KMS-11 (cell line): ENCODE results near the gene PKIG.

Source experiments
- H2AFZ ChIP-seq: fragments of 200-600 bp; sonication (generic); 2 replicates; pipeline ENCODE4 v1.6.1; 2016; ENCODE audit warnings: antibody characterized with exemption, mixed run types, low read depth
- H3K27ac ChIP-seq: fragments of 200-600 bp; sonication (generic); 2 replicates; pipeline ENCODE4 v1.6.1; 2016; ENCODE audit warnings: mild to moderate bottlenecking, mixed run types
- H3K27me3 ChIP-seq: fragments of 200-600 bp; sonication (generic); 2 replicates; pipeline ENCODE4 v1.6.1; 2017; ENCODE audit warnings: mild to moderate bottlenecking, low read depth, mixed run types, moderate library complexity; ENCODE audit not compliant: insufficient read depth
- H3K36me3 ChIP-seq: fragments of 200-600 bp; sonication (generic); 2 replicates; pipeline ENCODE4 v1.6.1; 2017; ENCODE audit warnings: mild to moderate bottlenecking, mixed run types; ENCODE audit not compliant: insufficient read depth
- H3K4me1 ChIP-seq: fragments of 200-600 bp; sonication (generic); 2 replicates; pipeline ENCODE4 v1.6.1; 2016; ENCODE audit warnings: mild to moderate bottlenecking, low read depth, mixed run types; ENCODE audit not compliant: poor library complexity, severe bottlenecking
- H3K4me2 ChIP-seq: fragments of 200-600 bp; sonication (generic); 2 replicates; pipeline ENCODE4 v1.7.0; 2016; ENCODE audit warnings: mild to moderate bottlenecking, mixed run types
- H3K4me3 ChIP-seq: fragments of 200-600 bp; sonication (generic); IDR thresholded peaks from 2 replicates; pipeline ENCODE4 v1.6.1; 2017; ENCODE audit warnings: low read depth, low read length, mixed read lengths; ENCODE audit not compliant: insufficient read depth
- H3K79me2 ChIP-seq: fragments of 200-600 bp; sonication (generic); 2 replicates; pipeline ENCODE4 v1.6.1; 2016; ENCODE audit warnings: low read depth, mixed run types; ENCODE audit not compliant: insufficient read depth
- H3K9ac ChIP-seq: fragments of 200-600 bp; sonication (generic); 2 replicates; pipeline ENCODE4 v1.6.1; 2016; ENCODE audit warnings: mild to moderate bottlenecking, mixed run types
- H4K20me1 ChIP-seq: fragments of 200-600 bp; sonication (generic); 2 replicates; pipeline ENCODE4 v1.6.1; 2016; ENCODE audit warnings: mild to moderate bottlenecking, mixed run types; ENCODE audit not compliant: insufficient read depth
- CTCF ChIP-seq: fragments of 200-600 bp; sonication (generic); conservative IDR thresholded peaks from 2 replicates; pipeline ENCODE4 v1.6.1; 2017; ENCODE audit warnings: low read depth, mild to moderate bottlenecking, antibody characterized with exemption, low read length, moderate library complexity, mixed read lengths

The PKIG gene

GRCh38 chr20:44582311-44583025 is at the start of gene PKIG:
Gene PKIG, plus strand, starts transcription at chr20:44582579. Its CDS starts 31,978 bp downstream, at chr20:44614557.
- H3K27ac ChIP-seq: no peak within 1 kb of the TSS
- no peaks in the 10 kb centered on the region for H3K79me2 ChIP-seq
- H3K27me3 ChIP-seq: no peaks in the 10 kb centered on the region
- H3K4me1 ChIP-seq: peaks cover 5% of the 10 kb centered on the region
- H3K4me3 ChIP-seq: no peak within 1 kb of the TSS
- no peak within 1 kb of the TSS for H3K4me2 ChIP-seq
- H3K9ac ChIP-seq: no peak within 1 kb of the TSS
- no peak within 1 kb of the TSS for H2AFZ ChIP-seq
- H3K36me3 ChIP-seq: no peaks in the 10 kb centered on the region
- TF ChIP-seq CTCF: no peak
- H4K20me1 ChIP-seq: no peaks in the 10 kb centered on the region

DNA sequence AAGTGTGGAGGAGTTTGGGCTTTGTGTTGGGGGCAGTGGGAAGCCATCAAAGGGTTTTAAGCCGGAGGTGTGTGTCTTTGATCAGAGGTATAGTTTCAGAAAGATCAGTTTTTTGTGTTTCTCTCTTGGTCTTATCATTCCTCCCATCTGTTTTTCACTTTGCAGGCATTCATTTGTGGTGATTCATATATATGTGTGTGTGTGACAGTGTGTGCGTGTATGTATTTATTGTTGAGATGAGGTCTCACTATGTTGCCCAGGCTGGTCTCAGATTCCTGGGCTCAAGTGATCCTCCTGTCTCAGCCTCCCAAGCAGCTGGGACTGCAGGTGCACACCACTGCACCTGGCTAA is 49.4 kb upstream of the PKIG start:
- no peak overlapping the region for H3K9ac ChIP-seq

GRCh38 chr20:44533928-44534327 is 48.5 kb upstream of the PKIG start:
- no peak overlapping the region for H2AFZ ChIP-seq
- peaks cover 16% of the 10 kb centered on the region for H3K4me1 ChIP-seq
- no peak overlapping the region for H3K9ac ChIP-seq
- no peak for TF ChIP-seq CTCF
- H3K27ac ChIP-seq: no peak overlapping the region
- no peaks in the 10 kb centered on the region for H4K20me1 ChIP-seq
- H3K27me3 ChIP-seq: no peaks in the 10 kb centered on the region
- H3K36me3 ChIP-seq: no peaks in the 10 kb centered on the region
- no peak overlapping the region for H3K4me3 ChIP-seq
- H3K4me2 ChIP-seq: no peak overlapping the region
- no peaks in the 10 kb centered on the region for H3K79me2 ChIP-seq

More for the DNA sequence above, 49.4 kb upstream of the PKIG start:
- no peak overlapping the region for H3K27ac ChIP-seq
- no peak for TF ChIP-seq CTCF
- H3K27me3 ChIP-seq: no peaks in the 10 kb centered on the region
- H2AFZ ChIP-seq: no peak overlapping the region
- H3K4me2 ChIP-seq: no peak overlapping the region
- H3K79me2 ChIP-seq: no peaks in the 10 kb centered on the region
- H4K20me1 ChIP-seq: no peaks in the 10 kb centered on the region
- no peaks in the 10 kb centered on the region for H3K36me3 ChIP-seq
- no peak overlapping the region for H3K4me3 ChIP-seq
- peaks cover 16% of the 10 kb centered on the region for H3K4me1 ChIP-seq

DNA sequence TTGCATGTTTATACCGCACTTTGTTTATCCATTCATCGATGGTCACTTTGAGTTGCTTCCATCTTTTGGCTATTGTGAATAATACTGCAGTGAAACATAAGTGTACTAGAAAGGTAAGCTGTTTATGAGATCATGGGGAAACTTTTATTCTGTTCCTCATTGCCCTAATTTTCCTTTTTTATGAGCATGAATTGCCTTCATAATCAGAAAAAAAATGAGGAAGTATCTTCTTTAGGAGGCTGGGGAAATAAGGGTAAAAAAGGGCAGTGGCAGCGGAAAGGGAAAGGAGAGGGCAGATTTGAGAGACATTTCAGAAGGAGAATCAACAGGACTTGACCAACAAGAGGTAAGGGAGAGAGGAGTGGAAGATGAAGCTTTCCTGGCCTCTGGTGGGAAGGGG is 46.2 kb upstream of the PKIG start:
- peaks cover 11% of the 10 kb centered on the region for H3K4me1 ChIP-seq
- no peaks in the 10 kb centered on the region for H3K27me3 ChIP-seq
- no peak overlapping the region for H3K4me2 ChIP-seq
- no peaks in the 10 kb centered on the region for H3K79me2 ChIP-seq
- no peak for TF ChIP-seq CTCF
- H3K36me3 ChIP-seq: no peaks in the 10 kb centered on the region
- no peak overlapping the region for H3K27ac ChIP-seq
- H3K4me3 ChIP-seq: no peak overlapping the region
- H4K20me1 ChIP-seq: no peaks in the 10 kb centered on the region
- no peak overlapping the region for H2AFZ ChIP-seq
- H3K9ac ChIP-seq: no peak overlapping the region
